Neuron (in vitro differentiated cells): Measurements from ENCODE around the gene DGKE.
A peak's percentile ranks its signal among the peaks of the same experiment; 100 is the strongest.

ENCODE experiments used
- H2AFZ ChIP-seq: one replicate; pipeline ENCODE4 v1.6.1; 2013; ENCODE audit warnings: low read depth, mild to moderate bottlenecking, inconsistent platforms, low read length, moderate library complexity
- H3K27me3 ChIP-seq: one replicate; pipeline ENCODE4 v1.6.1; 2013; ENCODE audit warnings: low read length; ENCODE audit not compliant: insufficient read depth
- H3K36me3 ChIP-seq: one replicate; pipeline ENCODE4 v1.6.1; 2013; ENCODE audit warnings: low read length; ENCODE audit not compliant: insufficient read depth
- H3K4me1 ChIP-seq: one replicate; pipeline ENCODE4 v1.6.1; 2013; ENCODE audit warnings: low read length; ENCODE audit not compliant: insufficient read depth
- H3K4me3 ChIP-seq: 2 replicates; pipeline ENCODE4 v1.5.1; 2013; ENCODE audit warnings: mild to moderate bottlenecking, low read length, moderate library complexity
- H3K9me3 ChIP-seq: one replicate; pipeline ENCODE4 v1.6.1; 2013; ENCODE audit warnings: low read length

Gene DGKE

GRCh38 chr17:56821847-56822534, 12.0 kb upstream of the DGKE start:
- no peak overlapping the region for H2AFZ ChIP-seq
- no peak overlapping the region for H3K4me3 ChIP-seq
- H3K4me1 ChIP-seq: peaks cover 3% of the 10 kb centered on the region
- no peaks in the 10 kb centered on the region for H3K36me3 ChIP-seq
- no peaks in the 10 kb centered on the region for H3K27me3 ChIP-seq
- no peaks in the 10 kb centered on the region for H3K9me3 ChIP-seq

- Histone ChIP-seq H3K36me3 (no peaks in the 10 kb centered on the region), H3K4me1 (peaks cover 3% of the 10 kb centered on the region), H3K4me3 (no peak overlapping the region), H2AFZ (no peak overlapping the region), H3K27me3 (no peaks in the 10 kb centered on the region), H3K9me3 (no peaks in the 10 kb centered on the region)
These were observed 11.2 kb upstream of the DGKE start for GRCh38 chr17:56822725-56823124.

- Histone ChIP-seq H3K9me3 (no peaks in the 10 kb centered on the region), H3K36me3 (no peaks in the 10 kb centered on the region), H2AFZ (no peak overlapping the region), H3K27me3 (no peaks in the 10 kb centered on the region), H3K4me1 (peaks cover 3% of the 10 kb centered on the region), H3K4me3 (no peak overlapping the region)
These were observed 10.1 kb upstream of the DGKE start for GRCh38 chr17:56823848-56824247.

GRCh38 chr17:56824503-56824902, 9.4 kb upstream of the DGKE start:
- no peak overlapping the region for H3K4me3 ChIP-seq
- no peaks in the 10 kb centered on the region for H3K27me3 ChIP-seq
- H2AFZ ChIP-seq: no peak overlapping the region
- H3K9me3 ChIP-seq: no peaks in the 10 kb centered on the region
- no peaks in the 10 kb centered on the region for H3K36me3 ChIP-seq
- peaks cover 3% of the 10 kb centered on the region for H3K4me1 ChIP-seq

- Histone ChIP-seq H3K4me3 (no peak overlapping the region), H3K27me3 (no peaks in the 10 kb centered on the region), H3K4me1 (no peaks in the 10 kb centered on the region), H2AFZ (no peak overlapping the region), H3K9me3 (peaks cover 4% of the 10 kb centered on the region), H3K36me3 (no peaks in the 10 kb centered on the region)
These were observed 7.1 kb upstream of the DGKE start for GRCh38 chr17:56826611-56827414.

GRCh38 chr17:56830726-56831368, 3.1 kb upstream of the DGKE start:
- H3K9me3 ChIP-seq: peaks cover 4% of the 10 kb centered on the region
- no peak overlapping the region for H2AFZ ChIP-seq
- H3K36me3 ChIP-seq: no peaks in the 10 kb centered on the region
- H3K27me3 ChIP-seq: no peaks in the 10 kb centered on the region
- H3K4me1 ChIP-seq: peaks cover 5% of the 10 kb centered on the region
- no peak overlapping the region for H3K4me3 ChIP-seq

- no peak overlapping the region for H2AFZ ChIP-seq
- H3K4me3 ChIP-seq: no peak overlapping the region
- peaks cover 5% of the 10 kb centered on the region for H3K4me1 ChIP-seq
- H3K36me3 ChIP-seq: no peaks in the 10 kb centered on the region
- H3K9me3 ChIP-seq: peaks cover 4% of the 10 kb centered on the region
- H3K27me3 ChIP-seq: no peaks in the 10 kb centered on the region
These were observed 2.4 kb upstream of the DGKE start for GRCh38 chr17:56831369-56832095.

- Histone ChIP-seq H3K36me3 (no peaks in the 10 kb centered on the region), H3K27me3 (no peaks in the 10 kb centered on the region), H3K4me3 (peak overlapping the region; percentile 62), H3K9me3 (peaks cover 4% of the 10 kb centered on the region), H2AFZ (no peak overlapping the region), H3K4me1 (peaks cover 5% of the 10 kb centered on the region)
These were observed 1.5 kb upstream of the DGKE start for GRCh38 chr17:56832446-56832845.

GRCh38 chr17:56833057-56833808, 718 bp upstream of the DGKE start:
- Histone ChIP-seq H2AFZ (peak overlapping the region; percentile 59), H3K27me3 (no peaks in the 10 kb centered on the region), H3K36me3 (no peaks in the 10 kb centered on the region), H3K4me3 (peak overlapping the region; percentile 62), H3K4me1 (peaks cover 5% of the 10 kb centered on the region), H3K9me3 (peaks cover 4% of the 10 kb centered on the region)

GRCh38 chr17:56834380-56835263, 671 bp downstream of the DGKE start:
- Histone ChIP-seq H3K36me3 (no peaks in the 10 kb centered on the region), H2AFZ (peak overlapping the region; percentile 89), H3K9me3 (peaks cover 4% of the 10 kb centered on the region), H3K4me3 (peak overlapping the region; percentile 62), H3K27me3 (no peaks in the 10 kb centered on the region), H3K4me1 (peaks cover 5% of the 10 kb centered on the region)

- no peaks in the 10 kb centered on the region for H3K27me3 ChIP-seq
- peak overlapping the region; percentile 62 for H3K4me3 ChIP-seq
- H3K9me3 ChIP-seq: peaks cover 4% of the 10 kb centered on the region
- H3K36me3 ChIP-seq: no peaks in the 10 kb centered on the region
- peaks cover 5% of the 10 kb centered on the region for H3K4me1 ChIP-seq
- no peak overlapping the region for H2AFZ ChIP-seq
These were observed 1.3 kb downstream of the DGKE start for GRCh38 chr17:56835264-56835585.

- H3K27me3 ChIP-seq: no peaks in the 10 kb centered on the region
- peaks cover 3% of the 10 kb centered on the region for H3K36me3 ChIP-seq
- peaks cover 2% of the 10 kb centered on the region for H3K4me1 ChIP-seq
- no peaks in the 10 kb centered on the region for H3K9me3 ChIP-seq
- H2AFZ ChIP-seq: no peak overlapping the region
- no peak overlapping the region for H3K4me3 ChIP-seq
These were observed 4.7 kb downstream of the DGKE start for GRCh38 chr17:56838687-56839086.
